ENCODE measurements around the gene POSTN.

Gene POSTN, protein sequence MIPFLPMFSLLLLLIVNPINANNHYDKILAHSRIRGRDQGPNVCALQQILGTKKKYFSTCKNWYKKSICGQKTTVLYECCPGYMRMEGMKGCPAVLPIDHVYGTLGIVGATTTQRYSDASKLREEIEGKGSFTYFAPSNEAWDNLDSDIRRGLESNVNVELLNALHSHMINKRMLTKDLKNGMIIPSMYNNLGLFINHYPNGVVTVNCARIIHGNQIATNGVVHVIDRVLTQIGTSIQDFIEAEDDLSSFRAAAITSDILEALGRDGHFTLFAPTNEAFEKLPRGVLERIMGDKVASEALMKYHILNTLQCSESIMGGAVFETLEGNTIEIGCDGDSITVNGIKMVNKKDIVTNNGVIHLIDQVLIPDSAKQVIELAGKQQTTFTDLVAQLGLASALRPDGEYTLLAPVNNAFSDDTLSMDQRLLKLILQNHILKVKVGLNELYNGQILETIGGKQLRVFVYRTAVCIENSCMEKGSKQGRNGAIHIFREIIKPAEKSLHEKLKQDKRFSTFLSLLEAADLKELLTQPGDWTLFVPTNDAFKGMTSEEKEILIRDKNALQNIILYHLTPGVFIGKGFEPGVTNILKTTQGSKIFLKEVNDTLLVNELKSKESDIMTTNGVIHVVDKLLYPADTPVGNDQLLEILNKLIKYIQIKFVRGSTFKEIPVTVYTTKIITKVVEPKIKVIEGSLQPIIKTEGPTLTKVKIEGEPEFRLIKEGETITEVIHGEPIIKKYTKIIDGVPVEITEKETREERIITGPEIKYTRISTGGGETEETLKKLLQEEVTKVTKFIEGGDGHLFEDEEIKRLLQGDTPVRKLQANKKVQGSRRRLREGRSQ

DNA sequence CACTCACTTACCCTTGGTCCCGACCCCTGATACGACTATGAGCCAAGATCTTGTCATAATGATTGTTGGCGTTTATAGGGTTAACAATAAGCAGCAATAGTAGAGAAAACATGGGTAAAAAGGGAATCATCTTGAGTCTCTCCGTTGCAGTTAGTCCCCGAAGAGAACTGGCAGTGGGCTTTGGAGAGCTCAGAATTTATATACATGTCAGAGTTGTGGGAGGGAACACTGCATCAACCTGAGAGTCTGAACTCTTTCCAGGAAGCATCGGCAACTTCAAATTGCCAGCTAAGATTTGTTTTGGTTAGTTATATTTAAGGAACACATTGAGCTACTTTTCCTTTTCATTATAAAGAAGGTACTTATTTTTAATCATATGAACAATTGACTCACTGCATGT is at the start of gene POSTN:
TSS of gene POSTN (minus strand) at position 172 of the 400 bp plus-strand sequence. CDS start at position 130, 42 bp downstream.
- DNase-seq = no peak

DNA sequence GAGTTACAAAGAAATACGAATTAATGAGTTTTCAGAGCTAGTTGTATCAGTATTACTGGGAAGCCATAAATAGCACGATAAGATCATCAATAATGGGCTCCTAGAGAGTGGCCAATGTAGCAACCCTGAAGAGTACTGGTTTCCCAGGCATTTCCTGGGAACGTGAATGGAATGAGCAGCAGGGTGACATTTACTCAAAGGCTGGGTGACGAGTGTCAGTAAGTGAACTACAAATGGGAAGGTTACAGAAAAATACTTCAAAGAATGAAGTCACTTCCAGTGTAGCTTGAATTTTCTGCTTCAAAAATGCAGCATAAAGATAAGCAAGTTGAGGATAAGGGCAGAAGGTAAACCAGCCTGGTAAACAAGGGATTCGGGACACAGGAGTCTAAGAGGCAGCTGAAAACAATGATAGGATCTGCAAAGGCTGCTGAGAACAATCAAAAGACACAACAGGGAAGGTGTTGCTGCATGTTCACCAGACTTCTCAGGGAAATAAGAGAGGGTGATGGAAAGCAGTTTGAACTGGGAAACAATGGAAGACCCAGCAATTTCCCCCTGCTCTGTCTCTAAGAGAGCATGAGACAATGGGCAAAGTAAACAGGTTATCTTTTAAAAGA is 48.6 kb upstream of the POSTN start:
- DNase-seq = no peak

DNA sequence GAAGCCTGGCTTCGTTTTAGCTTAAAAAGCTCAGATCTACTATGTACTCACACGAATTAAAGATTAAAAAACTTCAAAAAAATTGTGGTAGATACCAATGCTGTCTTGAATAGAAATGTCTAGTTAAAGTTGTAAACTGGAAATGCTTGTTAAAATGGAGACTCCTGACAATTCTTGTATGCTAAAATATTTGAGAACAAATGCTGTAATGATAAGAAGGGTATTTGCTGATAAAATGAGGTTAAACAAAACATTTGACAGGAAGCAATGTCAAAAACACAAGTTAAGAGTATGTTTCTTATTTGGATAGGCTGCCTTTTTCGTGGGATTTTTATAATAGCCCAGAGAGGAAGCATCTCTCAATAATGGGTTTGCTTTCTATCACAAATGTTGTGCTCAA is 48.0 kb upstream of the POSTN start:
- no peak for DNase-seq

DNA sequence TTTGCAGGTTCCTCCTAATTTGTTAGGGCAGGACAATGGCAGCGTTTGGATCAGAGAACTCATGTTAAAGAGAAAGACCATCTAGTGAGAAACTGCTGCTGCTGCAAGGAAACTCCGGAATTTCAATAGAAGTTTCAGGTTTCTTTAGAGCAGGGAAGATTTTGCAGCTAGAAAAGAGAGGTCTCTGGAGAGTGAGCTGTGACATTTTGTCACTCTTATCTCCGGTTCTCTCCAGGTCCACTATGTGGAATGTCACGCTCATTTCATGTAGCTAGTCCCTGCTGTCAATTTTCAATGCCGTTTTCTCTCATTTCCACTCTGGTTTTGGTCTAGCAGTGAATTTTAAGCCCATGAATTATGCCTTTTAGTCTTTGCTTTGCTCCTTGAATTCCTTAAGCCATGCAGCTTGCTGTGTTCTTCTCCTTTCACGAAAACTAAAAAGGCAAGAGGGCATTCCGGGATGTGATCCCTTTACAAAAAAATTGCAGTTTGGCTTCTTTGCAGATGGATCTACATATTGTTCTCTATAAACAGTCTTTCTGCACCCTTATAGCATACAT is 46.7 kb upstream of the POSTN start:
- no peak for DNase-seq

DNA sequence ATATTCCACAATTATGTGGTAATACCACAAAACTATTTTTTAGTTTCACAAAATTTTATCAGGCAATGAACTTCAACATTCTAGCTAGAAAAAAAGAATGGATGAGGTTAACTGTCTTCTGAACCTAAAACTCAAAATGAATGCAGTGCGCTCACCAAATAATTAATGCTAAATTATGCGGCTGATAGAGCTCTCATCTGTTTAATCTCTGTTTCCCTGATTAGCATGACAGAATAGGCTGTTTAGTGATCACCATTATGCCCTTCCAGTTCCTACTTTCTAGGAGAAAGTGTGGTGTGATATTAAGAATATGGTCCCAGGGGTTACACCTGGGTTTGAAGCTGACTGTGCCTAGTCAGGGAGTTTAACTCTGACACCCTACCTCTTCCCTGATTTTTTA is 42.8 kb upstream of the POSTN start:
- no peak for DNase-seq

DNA sequence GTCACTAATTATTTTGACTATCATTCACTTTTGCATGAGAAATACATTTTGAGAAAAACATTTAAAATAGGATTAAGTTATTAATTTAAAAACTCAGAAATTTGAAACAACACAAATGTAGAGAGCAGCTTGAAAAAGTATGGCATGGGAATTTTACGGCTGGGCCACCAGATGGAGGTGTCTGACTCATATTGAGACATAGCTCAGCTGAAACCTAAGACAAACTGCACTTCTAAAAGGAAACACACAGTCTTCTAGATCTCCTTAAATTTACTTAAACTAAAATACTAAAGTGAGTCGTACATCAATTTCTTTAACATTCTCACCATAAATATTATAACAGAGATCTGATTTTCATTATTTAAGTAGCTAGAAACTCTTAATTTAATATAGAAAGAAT is 41.9 kb upstream of the POSTN start:
- DNase-seq = no peak

DNA sequence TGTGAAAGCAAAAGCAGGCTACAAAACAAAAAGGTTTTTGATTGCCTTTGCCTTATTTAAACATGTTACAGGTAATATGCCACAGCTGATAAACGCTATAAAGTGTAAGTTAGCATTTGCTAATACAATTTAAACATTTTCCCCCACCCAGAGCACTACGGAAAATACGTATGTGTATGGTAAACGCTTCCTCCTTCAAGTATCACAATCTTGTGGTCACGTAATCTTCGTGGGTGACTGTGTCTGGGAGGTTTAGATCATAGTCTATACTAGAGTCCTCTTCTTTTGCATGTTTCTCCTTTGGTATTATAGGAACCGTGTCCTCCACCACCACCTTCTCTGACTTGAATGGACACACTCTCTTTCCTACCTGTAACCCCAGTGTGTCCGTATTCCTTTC is 38.1 kb upstream of the POSTN start:
- no peak for DNase-seq

DNA sequence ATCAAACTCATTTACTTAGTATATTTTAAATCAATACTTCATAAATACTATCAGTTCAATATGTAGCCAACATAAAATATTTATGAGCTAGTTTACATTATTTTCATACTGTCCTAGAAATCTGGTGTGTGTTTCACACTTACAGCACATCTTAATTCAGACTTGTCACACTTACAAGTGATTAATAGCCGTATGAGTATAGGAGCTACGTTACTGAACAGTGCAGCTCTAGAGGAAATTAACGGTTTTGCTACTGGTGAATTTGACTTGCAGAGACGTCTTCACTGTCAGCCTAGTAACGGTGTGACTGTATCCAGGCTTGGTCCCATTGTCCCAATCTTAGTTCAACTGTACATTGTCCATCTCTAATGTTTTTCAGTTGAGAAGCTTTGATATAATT is 33.7 kb upstream of the POSTN start:
- no peak for DNase-seq

DNA sequence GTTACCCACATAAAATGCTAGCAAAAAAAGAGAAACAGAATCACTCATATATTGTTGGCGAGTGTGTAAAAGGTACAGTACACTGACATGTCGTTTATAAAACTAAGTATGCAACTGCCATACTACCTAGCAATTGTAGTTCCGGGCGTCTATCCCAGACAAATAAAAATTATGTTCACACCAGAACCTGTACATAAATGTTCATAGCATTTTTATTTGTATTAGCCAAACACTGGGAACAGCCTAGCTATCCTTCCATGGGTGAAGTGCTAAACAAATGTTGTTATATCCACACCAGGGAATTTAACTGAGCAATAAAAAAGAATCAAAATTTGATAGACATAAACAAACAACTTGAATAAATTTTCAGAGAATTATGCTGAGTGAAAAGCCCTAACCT is 28.9 kb upstream of the POSTN start:
- no peak for DNase-seq

DNA sequence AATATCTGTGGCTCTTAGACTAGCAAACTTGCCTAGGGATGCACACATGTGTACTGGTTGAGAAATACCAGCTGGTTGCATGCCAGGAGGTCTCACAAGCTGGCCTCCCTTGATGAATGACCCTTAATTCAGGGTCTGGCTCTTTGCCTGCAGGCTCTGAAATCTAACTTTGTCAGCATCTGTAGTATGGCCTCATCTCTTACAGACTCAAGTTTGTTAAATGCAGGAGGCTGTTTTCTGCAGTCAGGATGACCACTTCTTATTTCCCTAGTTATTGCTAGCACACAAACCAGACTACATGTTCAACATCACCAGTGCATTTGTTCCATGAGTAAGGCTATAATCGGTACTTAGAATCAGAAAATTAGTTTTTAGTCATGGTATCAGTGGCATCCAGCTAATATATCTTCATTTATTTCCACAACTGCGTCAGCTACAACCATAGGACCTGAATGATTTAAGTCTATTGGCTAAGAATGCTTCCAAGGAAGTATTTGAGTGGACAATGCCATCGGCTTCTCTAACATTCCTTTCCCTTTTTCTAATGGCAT is 23.3 kb upstream of the POSTN start:
- no peak for DNase-seq

DNA sequence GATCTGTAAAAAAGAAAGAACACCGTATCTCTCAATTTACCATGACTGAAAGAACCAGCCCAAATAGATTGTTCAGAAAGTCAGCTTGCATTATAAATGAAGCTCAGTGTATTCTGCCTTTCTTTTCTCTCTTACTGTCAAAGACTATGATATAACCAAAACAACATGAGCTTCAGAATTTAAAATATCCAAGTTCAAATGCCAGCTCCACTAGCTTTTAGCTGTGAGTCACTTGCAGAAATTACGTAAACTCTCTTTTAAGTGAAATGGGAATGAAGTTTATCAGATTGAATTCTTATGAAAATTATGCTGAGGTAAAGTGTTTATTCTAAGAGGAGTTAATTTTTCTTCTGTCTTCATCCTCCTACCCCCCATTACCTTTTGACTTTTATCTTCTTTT is 20.0 kb upstream of the POSTN start:
- no peak for DNase-seq

DNA sequence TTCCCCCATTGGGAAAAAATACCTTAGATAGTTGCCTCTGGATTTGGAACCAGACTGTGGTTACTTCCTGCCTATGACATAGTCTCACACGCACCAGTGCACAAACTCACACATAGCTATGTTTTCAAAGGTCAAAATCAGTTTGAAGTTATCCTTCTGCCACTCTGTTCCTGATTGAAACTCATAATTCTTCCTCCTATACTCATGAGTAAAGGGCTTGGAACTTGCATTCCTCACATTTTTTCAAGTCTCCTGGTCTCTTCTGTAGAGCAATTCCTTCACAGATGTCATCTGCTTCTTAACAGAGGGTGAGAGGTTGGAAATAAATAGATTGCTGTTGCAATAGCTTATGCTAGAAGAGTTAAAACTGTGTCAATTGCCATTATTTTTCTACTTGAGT is 18.6 kb upstream of the POSTN start:
- DNase-seq = no peak

DNA sequence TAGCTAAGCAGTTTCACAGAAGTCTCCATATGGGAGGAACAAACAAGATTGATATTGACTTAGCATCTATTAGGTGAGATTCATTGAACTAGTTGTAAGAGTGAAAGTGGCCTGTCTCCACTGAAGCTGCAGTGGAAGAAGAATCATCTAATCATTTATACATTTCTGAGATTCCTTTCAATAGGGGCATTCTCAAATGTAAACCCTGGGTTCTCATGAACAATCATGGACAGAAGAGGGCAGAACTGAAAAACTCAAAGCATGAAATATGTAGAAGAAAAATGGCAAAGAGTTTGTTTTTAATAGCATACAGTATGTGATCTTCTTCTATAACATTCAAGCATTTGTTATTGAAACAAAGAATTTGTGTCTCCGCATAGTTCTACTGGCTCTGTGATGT is 17.6 kb upstream of the POSTN start:
- no peak for DNase-seq

DNA sequence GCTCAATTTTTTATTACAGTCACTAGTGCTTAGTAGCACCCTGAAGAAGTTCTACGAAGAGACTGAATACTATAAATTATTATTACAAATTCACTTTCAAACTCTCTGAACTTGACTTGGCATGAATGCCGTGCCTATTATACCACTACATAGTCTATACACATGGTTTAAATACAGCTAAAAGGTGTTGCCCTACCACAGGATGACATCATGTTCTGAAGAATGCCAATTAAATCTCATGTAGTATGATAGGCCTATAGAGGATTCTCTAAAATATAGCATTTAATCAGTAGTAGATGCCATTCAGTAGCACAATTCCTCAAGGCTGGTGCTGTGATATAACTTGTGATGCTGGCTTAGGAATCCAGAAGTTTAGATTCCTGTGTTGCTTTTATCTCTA is 16.7 kb upstream of the POSTN start:
- no peak for DNase-seq

DNA sequence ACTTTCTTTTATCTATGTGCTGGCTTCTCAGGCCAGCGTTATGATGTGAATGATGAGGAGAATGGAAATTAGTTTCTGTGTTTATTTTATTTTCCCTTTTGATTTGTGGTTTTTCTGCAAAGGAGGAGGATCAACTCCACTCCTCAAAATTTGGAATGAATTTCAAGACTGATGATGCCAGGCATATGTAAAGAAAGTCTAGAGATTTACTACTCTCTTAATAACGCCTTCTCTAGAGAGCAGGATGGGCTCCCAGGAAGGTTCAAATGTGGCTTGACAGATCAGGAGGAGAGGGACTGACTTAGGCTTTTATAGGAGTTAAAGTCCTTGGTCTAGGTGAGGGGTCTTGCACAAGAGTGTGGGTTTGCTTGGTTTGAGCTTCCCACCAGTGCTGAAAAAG is 15.1 kb upstream of the POSTN start:
- no peak for DNase-seq

DNA sequence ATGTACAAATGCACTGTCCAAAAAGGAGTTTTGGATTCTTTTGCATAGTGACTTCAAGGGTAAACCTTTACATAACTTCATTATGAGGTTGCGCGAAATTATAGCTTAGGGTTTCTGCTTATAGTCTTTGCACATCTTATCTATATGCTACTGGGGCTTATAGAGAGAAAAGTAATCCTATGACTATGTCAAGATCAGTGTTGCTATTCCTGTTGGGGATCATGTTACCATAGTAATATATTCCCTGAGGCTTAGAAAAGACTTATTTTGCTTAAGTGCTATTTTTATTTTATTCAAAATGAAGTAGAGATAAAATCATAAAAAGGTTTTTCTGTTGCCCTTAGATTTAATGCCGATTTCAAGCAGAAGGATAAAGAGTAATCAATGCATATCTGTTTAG is 14.7 kb upstream of the POSTN start:
- DNase-seq = no peak

DNA sequence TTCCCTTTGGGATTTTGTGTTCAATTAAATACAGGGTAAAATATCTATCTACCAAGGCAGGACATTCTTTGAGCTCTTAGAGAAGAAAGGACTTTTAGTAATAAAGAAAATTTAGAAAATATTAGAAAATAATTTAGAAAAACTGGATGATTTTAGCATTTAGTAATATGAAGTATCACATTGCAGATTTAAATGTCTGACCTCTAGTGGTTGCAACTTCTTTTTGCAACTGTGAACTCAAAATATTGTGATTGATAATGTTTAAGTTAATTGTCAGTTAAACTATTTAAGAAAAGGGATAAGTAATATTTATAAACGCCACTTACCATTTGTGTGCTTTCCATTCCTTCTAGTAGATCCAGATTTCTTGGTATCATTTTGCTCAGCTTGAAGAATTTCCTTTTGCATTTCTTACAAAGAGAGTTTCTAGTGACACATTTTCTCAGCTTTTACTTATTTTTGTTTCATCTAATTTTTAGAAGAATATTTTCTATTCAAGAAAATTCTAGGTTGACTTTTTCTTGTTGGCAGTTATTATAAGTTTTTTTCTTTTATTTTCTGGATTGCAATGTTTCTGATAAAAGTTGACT is 10.3 kb upstream of the POSTN start:
- no peak for DNase-seq

DNA sequence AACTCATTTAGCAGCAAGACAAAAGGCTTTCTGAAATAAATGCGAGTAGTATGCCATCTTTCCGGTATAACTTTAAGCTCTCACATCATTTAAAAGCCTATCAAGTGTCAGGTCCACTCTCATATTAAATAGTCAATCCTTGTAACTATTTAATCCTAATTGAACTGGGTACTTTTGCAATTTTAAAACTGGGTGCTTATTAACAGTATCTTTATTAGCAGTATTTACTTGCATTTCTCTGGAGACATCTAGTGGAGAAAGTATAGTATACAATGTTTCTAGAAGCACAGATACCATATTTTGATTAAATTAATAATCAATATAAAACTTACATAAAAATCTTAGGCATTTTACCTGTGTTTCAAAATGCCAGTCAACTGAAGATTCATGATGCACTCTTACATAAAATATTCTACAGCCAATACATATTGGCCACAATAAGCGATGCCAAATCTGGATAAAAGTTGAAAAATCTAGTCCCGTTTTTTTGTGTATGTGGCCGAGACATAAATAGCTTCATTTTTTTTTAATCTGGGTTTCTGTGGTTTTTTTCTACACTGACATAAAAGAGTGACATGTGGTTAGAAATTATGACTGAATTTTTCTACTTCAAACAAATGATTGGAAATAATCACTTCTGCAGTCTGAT is 4.3 kb upstream of the POSTN start:
- DNase-seq = no peak

DNA sequence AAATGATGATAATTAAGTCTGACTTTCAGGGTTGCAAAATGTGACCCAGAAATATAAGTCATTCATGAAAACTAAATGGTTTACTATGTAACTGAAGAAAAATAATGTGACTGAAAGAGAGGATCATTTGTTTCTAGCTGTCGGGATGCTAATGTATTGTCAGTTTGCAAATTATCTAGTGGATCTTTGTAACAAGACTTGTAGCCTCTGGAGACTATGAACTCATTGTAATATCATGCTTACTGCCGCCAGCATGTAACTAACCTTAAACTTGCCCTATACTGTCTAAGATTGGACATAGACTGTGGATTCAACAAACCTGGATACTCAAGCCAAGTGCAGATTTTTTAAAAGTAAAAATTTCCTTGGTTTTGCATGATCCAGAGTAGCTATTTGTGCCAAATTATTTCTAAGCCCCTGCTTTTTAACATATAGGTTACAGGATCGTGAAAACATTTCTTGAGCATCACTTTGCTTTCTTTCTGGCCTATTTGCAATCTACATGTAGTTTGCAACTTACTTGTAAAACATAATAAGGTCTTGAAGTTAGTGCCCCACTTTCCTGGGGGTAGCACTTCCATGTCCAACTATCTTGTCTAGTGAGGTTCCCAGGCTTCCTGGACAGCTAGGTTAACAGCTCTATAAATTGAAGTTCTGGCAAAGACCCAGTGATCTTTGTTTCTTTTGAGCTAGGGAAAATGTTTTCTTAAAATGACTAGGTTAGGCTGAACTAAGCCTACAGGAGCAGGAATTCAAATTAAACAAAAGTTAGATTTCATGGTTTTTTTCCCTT is 3.3 kb upstream of the POSTN start:
- DNase-seq = no peak

DNA sequence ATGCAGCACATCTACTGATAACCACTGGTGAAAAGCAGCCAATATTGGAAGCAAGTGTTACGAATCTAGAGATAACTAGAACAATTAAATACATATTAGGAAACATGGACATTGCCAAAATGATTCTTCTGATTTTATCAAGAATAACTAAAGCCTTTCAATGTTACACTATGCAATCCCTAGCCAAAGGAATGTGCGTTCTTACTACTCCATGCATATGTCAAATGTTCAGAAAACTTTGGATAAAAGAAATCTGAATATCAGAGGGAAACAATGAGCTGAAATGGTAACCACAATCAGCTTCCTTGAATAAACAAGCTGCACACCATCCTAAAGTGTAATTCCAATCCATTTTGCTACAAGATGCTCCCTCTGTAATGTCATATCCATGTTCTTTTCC is 951 bp upstream of the POSTN start:
- DNase-seq = no peak

DNA sequence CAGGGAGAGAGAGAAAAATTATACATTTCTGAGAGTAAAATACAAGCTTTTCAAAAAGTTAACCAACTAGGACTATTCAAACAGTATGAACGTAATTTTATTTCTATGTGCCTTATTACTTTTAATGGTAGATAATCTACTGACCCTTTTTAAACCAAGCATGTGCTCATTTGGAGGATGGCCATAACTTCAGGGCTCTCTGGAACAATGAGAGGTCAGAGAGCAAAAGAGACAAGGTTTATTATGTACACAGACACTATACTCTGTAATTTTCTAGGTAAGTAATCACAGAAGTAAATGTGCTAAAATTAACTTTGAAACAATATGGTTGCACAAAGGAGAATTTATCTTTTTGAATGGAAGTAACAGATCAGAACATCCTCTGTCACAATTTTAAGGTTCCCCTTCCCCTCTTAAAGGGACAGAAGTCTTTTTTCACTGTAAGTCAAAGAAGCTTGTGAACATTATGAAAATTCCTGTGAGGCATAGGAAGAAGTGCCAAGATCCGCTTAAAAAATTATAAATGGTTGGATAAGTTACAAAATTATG is 1.0 kb downstream of the POSTN start:
- DNase-seq = no peak

All from SIG-M5 (cell line).